Measurements from ENCODE around the gene DESI1. TPM values are rescaled to one million over a fixed set of nuclear protein-coding genes. Genes with fewer than 3 reads are reported as not detected.
"Not testable (repeated sequence)": the region's sequence is repeated elsewhere in the genome, so short reads cannot be mapped to it uniquely, and the experiment has no call there.

Gene DESI1
- total RNA-seq, 1 donor, result 12.8 TPM

- no peaks in the 10 kb centered on the region for H3K27me3 ChIP-seq (ENCODE audit: insufficient read depth, low read length)
- no peaks in the 10 kb centered on the region for H3K4me1 ChIP-seq (ENCODE audit: insufficient read depth, low read length)
- no peak overlapping the region for H3K4me3 ChIP-seq (ENCODE audit: low read length)
- no peaks in the 10 kb centered on the region for H3K9me3 ChIP-seq (ENCODE audit: low read depth, low read length)
Observed at GRCh38 chr22:41582694-41583093, 38.1 kb downstream of the DESI1 start.

GRCh38 chr22:41579997-41580355 lies 40.9 kb downstream of the DESI1 start:
- no peaks in the 10 kb centered on the region for H3K4me1 ChIP-seq (ENCODE audit: insufficient read depth, low read length)
- H3K9me3 ChIP-seq (ENCODE audit: low read depth, low read length), result no peaks in the 10 kb centered on the region
- no peak overlapping the region for H3K4me3 ChIP-seq (ENCODE audit: low read length)
- H3K27me3 ChIP-seq (ENCODE audit: insufficient read depth, low read length), result no peaks in the 10 kb centered on the region

- H3K4me1 ChIP-seq (ENCODE audit: insufficient read depth, low read length), result no peaks in the 10 kb centered on the region
- H3K27me3 ChIP-seq (ENCODE audit: insufficient read depth, low read length), result no peaks in the 10 kb centered on the region
- no peaks in the 10 kb centered on the region for H3K9me3 ChIP-seq (ENCODE audit: low read depth, low read length)
- no peak overlapping the region for H3K4me3 ChIP-seq (ENCODE audit: low read length)
Observed at GRCh38 chr22:41579297-41579996, 41.4 kb downstream of the DESI1 start.

GRCh38 chr22:41578818-41579217 lies 42.0 kb downstream of the DESI1 start:
- Histone ChIP-seq H3K9me3 (ENCODE audit: low read depth, low read length) (no peaks in the 10 kb centered on the region), H3K27me3 (ENCODE audit: insufficient read depth, low read length) (no peaks in the 10 kb centered on the region), H3K4me1 (ENCODE audit: insufficient read depth, low read length) (no peaks in the 10 kb centered on the region), H3K4me3 (ENCODE audit: low read length) (no peak overlapping the region)

GRCh38 chr22:41578114-41578513 lies 42.7 kb downstream of the DESI1 start:
- Histone ChIP-seq H3K27me3 (ENCODE audit: insufficient read depth, low read length) (no peaks in the 10 kb centered on the region), H3K4me3 (ENCODE audit: low read length) (no peak overlapping the region), H3K4me1 (ENCODE audit: insufficient read depth, low read length) (no peaks in the 10 kb centered on the region), H3K9me3 (ENCODE audit: low read depth, low read length) (no peaks in the 10 kb centered on the region)

GRCh38 chr22:41576877-41577276 lies 44.0 kb downstream of the DESI1 start:
- Histone ChIP-seq H3K9me3 (ENCODE audit: low read depth, low read length) (no peaks in the 10 kb centered on the region), H3K4me3 (ENCODE audit: low read length) (no peak overlapping the region), H3K27me3 (ENCODE audit: insufficient read depth, low read length) (no peaks in the 10 kb centered on the region), H3K4me1 (ENCODE audit: insufficient read depth, low read length) (no peaks in the 10 kb centered on the region)

GRCh38 chr22:41575533-41575932 lies 45.3 kb downstream of the DESI1 start:
- H3K27me3 ChIP-seq (ENCODE audit: insufficient read depth, low read length), result no peaks in the 10 kb centered on the region
- no peaks in the 10 kb centered on the region for H3K9me3 ChIP-seq (ENCODE audit: low read depth, low read length)
- H3K4me1 ChIP-seq (ENCODE audit: insufficient read depth, low read length), result no peaks in the 10 kb centered on the region
- H3K4me3 ChIP-seq (ENCODE audit: low read length), result no peak overlapping the region

GRCh38 chr22:41574847-41575381 lies 45.9 kb downstream of the DESI1 start:
- Histone ChIP-seq H3K4me3 (ENCODE audit: low read length) (no peak overlapping the region), H3K4me1 (ENCODE audit: insufficient read depth, low read length) (no peaks in the 10 kb centered on the region), H3K9me3 (ENCODE audit: low read depth, low read length) (no peaks in the 10 kb centered on the region), H3K27me3 (ENCODE audit: insufficient read depth, low read length) (no peaks in the 10 kb centered on the region)

GRCh38 chr22:41573677-41574076 lies 47.2 kb downstream of the DESI1 start:
- Histone ChIP-seq H3K4me1 (ENCODE audit: insufficient read depth, low read length) (no peaks in the 10 kb centered on the region), H3K4me3 (ENCODE audit: low read length) (no peak overlapping the region), H3K27me3 (ENCODE audit: insufficient read depth, low read length) (no peaks in the 10 kb centered on the region), H3K9me3 (ENCODE audit: low read depth, low read length) (no peaks in the 10 kb centered on the region)

GRCh38 chr22:41572305-41572704 lies 48.5 kb downstream of the DESI1 start:
- H3K9me3 ChIP-seq (ENCODE audit: low read depth, low read length), result not testable (repeated sequence)

GRCh38 chr22:41571786-41572185 lies 49.1 kb downstream of the DESI1 start:
- no peak overlapping the region for H3K4me3 ChIP-seq (ENCODE audit: low read length)
- H3K4me1 ChIP-seq (ENCODE audit: insufficient read depth, low read length), result no peaks in the 10 kb centered on the region

More at GRCh38 chr22:41572305-41572704, 48.5 kb downstream of the DESI1 start:
- not testable (repeated sequence) for H3K27me3 ChIP-seq (ENCODE audit: insufficient read depth, low read length); H3K4me3 ChIP-seq (ENCODE audit: low read length); H3K4me1 ChIP-seq (ENCODE audit: insufficient read depth, low read length)

GRCh38 chr22:41570221-41570620 lies 50.6 kb downstream of the DESI1 start:
- Histone ChIP-seq H3K4me1 (ENCODE audit: insufficient read depth, low read length) (no peaks in the 10 kb centered on the region), H3K27me3 (ENCODE audit: insufficient read depth, low read length) (no peaks in the 10 kb centered on the region), H3K9me3 (ENCODE audit: low read depth, low read length) (no peaks in the 10 kb centered on the region), H3K4me3 (ENCODE audit: low read length) (no peak overlapping the region)

More at GRCh38 chr22:41571786-41572185, 49.1 kb downstream of the DESI1 start:
- Histone ChIP-seq H3K27me3 (ENCODE audit: insufficient read depth, low read length) (no peaks in the 10 kb centered on the region), H3K9me3 (ENCODE audit: low read depth, low read length) (no peaks in the 10 kb centered on the region)

- Histone ChIP-seq H3K4me1 (ENCODE audit: insufficient read depth, low read length) (no peaks in the 10 kb centered on the region), H3K4me3 (ENCODE audit: low read length) (no peak overlapping the region), H3K27me3 (ENCODE audit: insufficient read depth, low read length) (no peaks in the 10 kb centered on the region), H3K9me3 (ENCODE audit: low read depth, low read length) (no peaks in the 10 kb centered on the region)
Observed at GRCh38 chr22:41568811-41569210, 52.0 kb downstream of the DESI1 start.

- Histone ChIP-seq H3K4me1 (ENCODE audit: insufficient read depth, low read length) (no peaks in the 10 kb centered on the region), H3K4me3 (ENCODE audit: low read length) (no peak overlapping the region), H3K27me3 (ENCODE audit: insufficient read depth, low read length) (no peaks in the 10 kb centered on the region), H3K9me3 (ENCODE audit: low read depth, low read length) (no peaks in the 10 kb centered on the region)
Observed at GRCh38 chr22:41567512-41567768, 53.4 kb downstream of the DESI1 start.

- Histone ChIP-seq H3K4me3 (ENCODE audit: low read length) (no peak overlapping the region), H3K9me3 (ENCODE audit: low read depth, low read length) (no peaks in the 10 kb centered on the region), H3K4me1 (ENCODE audit: insufficient read depth, low read length) (no peaks in the 10 kb centered on the region), H3K27me3 (ENCODE audit: insufficient read depth, low read length) (no peaks in the 10 kb centered on the region)
Observed at GRCh38 chr22:41565403-41566054, 55.3 kb downstream of the DESI1 start.

GRCh38 chr22:41564563-41564962 lies 56.3 kb downstream of the DESI1 start:
- Histone ChIP-seq H3K4me3 (ENCODE audit: low read length) (no peak overlapping the region), H3K9me3 (ENCODE audit: low read depth, low read length) (no peaks in the 10 kb centered on the region), H3K4me1 (ENCODE audit: insufficient read depth, low read length) (no peaks in the 10 kb centered on the region), H3K27me3 (ENCODE audit: insufficient read depth, low read length) (no peaks in the 10 kb centered on the region)

Measured in mononuclear cell (primary cell).